Esophagus squamous epithelium (tissue), 4 donors: Measurements from ENCODE around the gene PLSCR1.

Experiments used
- CTCF ChIP-seq, 6 experiments: fragments of 450-650 bp in 4 of 6; fragments of 200-600 bp in 2 of 6; sonication (generic) in 2 of 6; IDR thresholded peaks; one replicate each; pipeline ENCODE4 v1.5.1; 2016 to 2019; ENCODE audit warnings: antibody characterized with exemption in 6 of 6, mild to moderate bottlenecking in 4 of 6, moderate library complexity in 4 of 6
- POLR2A ChIP-seq, 4 donors: fragments of 450-650 bp; IDR thresholded peaks; one replicate each; pipeline ENCODE4 v1.6.1; 2017; ENCODE audit warnings: antibody characterized with exemption in 4 of 4, mild to moderate bottlenecking in 4 of 4, moderate library complexity in 3 of 4

DNA sequence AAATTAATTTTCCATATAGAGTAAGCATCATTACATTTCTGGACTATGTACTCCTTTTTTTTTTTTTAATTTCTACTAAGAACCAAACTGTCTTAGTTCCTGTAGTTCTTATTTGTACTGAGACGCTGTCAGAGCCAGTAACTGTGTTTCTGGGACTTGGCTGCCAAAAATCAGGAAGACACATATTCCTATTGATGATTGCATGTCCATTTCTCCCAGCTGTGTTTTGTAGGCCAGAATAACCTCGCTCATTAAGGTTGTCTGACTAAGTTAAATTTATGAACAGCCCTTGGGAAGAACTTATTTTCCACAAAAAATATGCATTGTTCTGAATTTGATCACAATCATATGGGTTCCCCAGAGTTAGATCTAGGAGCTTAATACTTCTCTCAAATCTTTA lies 31.2 kb upstream of the PLSCR1 start:
- no peak for TF ChIP-seq CTCF (IDR thresholded peaks at IDR 0.05)
- TF ChIP-seq POLR2A (IDR thresholded peaks at IDR 0.05): no peak
